H1 (cell line): ENCODE results near the gene DNAAF3. TPM values are rescaled to one million over a fixed set of nuclear protein-coding genes. Genes with fewer than 3 reads are reported as not detected.

ENCODE experiments used
- CREB1 ChIP-seq: IDR thresholded peaks from 2 replicates; pipeline ENCODE4 v1.6.1; 2012; ENCODE audit warnings: inconsistent platforms
- CTBP2 ChIP-seq: IDR thresholded peaks from 2 replicates; pipeline ENCODE4 v1.7.0; 2011; ENCODE audit warnings: borderline replicate concordance, mild to moderate bottlenecking, moderate library complexity, mixed read lengths, low read length; ENCODE audit not compliant: insufficient read depth, insufficient read length
- EGR1 ChIP-seq: IDR thresholded peaks from 2 replicates; pipeline ENCODE4 v1.6.1; 2011; ENCODE audit warnings: low read depth, low read length, borderline replicate concordance
- polyA plus RNA-seq, 7 experiments: library from polyadenylated mRNA; depleted of rRNA in 3 of 7; stranded (reverse) in 5 of 7; unstranded in 2 of 7; fragments of >200 nt in 5 of 7; fragments of 200-250 nt in 2 of 7; gene quantifications; 1 replicate in 5 of 7; 2 replicates in 1 of 7; 4 replicates in 1 of 7; pipeline versions ENCODE4 v1.2.1 to v1.2.3, GENCODE V29; 2011 to 2013; ENCODE audit warnings: missing spikeins in 2 of 7, mixed read lengths in 2 of 7
- total RNA-seq: library from RNA; stranded (reverse); fragmentation: NEBNext Ultra II Directional; extraction: Animal tissue kit (Norgen Biotek cat#: 25700); gene quantifications from 2 replicates; pipeline ENCODE4 v1.2.1, GENCODE V29; 2021

The DNAAF3 gene
- total and polyA plus RNA-seq, 2 of the 8 experiments (the other 6 are each of a cell fraction or from before 2014, with no cell fraction given): 5.4 to 8.0 TPM

DNA sequence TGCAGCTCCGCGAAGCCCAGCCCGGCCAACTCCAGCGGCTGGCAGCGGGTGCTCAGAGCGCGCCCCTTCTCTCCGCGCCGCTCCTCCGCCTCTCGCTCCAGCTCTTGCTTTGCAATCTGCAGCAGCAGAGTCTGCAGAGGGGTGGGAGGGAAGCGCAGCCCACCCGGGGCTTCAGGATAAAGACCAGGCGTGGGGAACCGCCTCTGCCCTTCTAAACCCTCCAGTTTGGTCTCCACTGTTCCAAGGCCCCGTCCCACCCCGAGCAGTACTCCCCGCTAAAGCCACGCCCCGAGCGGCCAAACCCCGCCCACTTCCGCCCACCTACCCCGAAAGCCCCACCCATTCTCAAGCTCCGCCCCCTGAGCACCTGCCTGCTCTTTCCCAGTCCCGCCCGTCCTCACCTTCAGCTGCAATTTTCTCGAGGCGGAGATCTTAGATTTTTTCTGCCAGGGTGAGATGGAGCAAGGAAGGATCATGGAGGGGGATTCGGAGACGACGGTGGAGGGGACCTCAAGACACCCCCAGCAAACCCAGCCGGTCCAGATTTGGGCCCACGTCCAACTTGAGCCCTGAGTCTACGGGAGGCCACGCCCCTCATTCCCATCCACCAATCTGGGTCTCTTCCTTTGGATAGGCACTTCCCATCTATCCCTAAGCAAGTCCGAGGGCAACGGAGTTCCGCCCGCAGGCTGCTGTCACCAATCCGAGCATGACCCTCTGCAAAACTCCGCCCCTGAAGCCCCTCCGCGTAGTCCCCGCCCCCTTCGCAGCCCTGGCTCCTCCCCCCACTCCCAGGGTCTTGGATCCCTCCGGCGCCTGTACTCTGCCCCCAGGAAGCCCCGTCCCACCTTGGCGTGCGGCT, 10.0 kb downstream of the DNAAF3 start (continued):
- TF ChIP-seq CTBP2 (no peak), EGR1 (peak; percentile 88), CREB1 (peak; percentile 9; the same call in 1 of the 2 replicates)
